ENCODE data around the gene CALD1.

Gene CALD1

GRCh38 chr7:134875867-134876266, 96.4 kb downstream of the CALD1 start:
- no peaks in the 10 kb centered on the region for H3K4me1 Mint-ChIP-seq (ENCODE audit: low read depth in 2 of 2)
- DNase-seq (no peak), ATAC-seq (replicated peaks) (no peak)

GRCh38 chr7:134878746-134879357, 99.4 kb downstream of the CALD1 start:
- ATAC-seq (replicated peaks), result no peak
- H3K27ac Mint-ChIP-seq, result no peak overlapping the region
- H3K36me3 Mint-ChIP-seq (ENCODE audit: insufficient read depth), result no peaks in the 10 kb centered on the region
- H3K4me1 Mint-ChIP-seq (ENCODE audit: low read depth in 2 of 2), result no peaks in the 10 kb centered on the region
- no peak overlapping the region for H3K4me3 Mint-ChIP-seq
- no peak for DNase-seq
- H3K9me3 Mint-ChIP-seq, result no peaks in the 10 kb centered on the region
- H3K27me3 Mint-ChIP-seq, result peaks cover 10 to 19% of the 10 kb centered on the region in 2 donors

More at GRCh38 chr7:134875867-134876266, 96.4 kb downstream of the CALD1 start:
- no peaks in the 10 kb centered on the region for H3K36me3 Mint-ChIP-seq (ENCODE audit: insufficient read depth)
- no peak overlapping the region for H3K4me3 Mint-ChIP-seq
- H3K9me3 Mint-ChIP-seq, result no peaks in the 10 kb centered on the region
- H3K27me3 Mint-ChIP-seq, result peaks cover 20 to 35% of the 10 kb centered on the region in 2 donors
- no peak overlapping the region for H3K27ac Mint-ChIP-seq

GRCh38 chr7:134879815-134880475, 100.5 kb downstream of the CALD1 start:
- H3K27ac Mint-ChIP-seq, result no peak overlapping the region
- H3K9me3 Mint-ChIP-seq, result no peaks in the 10 kb centered on the region

GRCh38 chr7:134882481-134882880, 103.0 kb downstream of the CALD1 start:
- Mint-ChIP-seq H3K27me3 (no peaks in the 10 kb centered on the region), H3K27ac (no peak overlapping the region), H3K36me3 (ENCODE audit: insufficient read depth) (no peaks in the 10 kb centered on the region), H3K9me3 (no peaks in the 10 kb centered on the region), H3K4me3 (no peak overlapping the region), H3K4me1 (ENCODE audit: low read depth in 2 of 2) (no peaks in the 10 kb centered on the region)
- DNase-seq (no peak), ATAC-seq (replicated peaks) (no peak)

More at GRCh38 chr7:134879815-134880475, 100.5 kb downstream of the CALD1 start:
- Mint-ChIP-seq H3K36me3 (ENCODE audit: insufficient read depth) (no peaks in the 10 kb centered on the region), H3K27me3 (peaks cover 10 to 12% of the 10 kb centered on the region in 2 donors), H3K4me3 (no peak overlapping the region), H3K4me1 (ENCODE audit: low read depth in 2 of 2) (no peaks in the 10 kb centered on the region)
- ATAC-seq (replicated peaks), result no peak
- DNase-seq, result no peak

GRCh38 chr7:134885967-134886352, 106.5 kb downstream of the CALD1 start:
- peaks cover 0 to 18% of the 10 kb centered on the region in 2 donors for H3K27me3 Mint-ChIP-seq
- no peak overlapping the region for H3K27ac Mint-ChIP-seq
- DNase-seq, result no peak
- ATAC-seq (replicated peaks), result no peak
- H3K4me3 Mint-ChIP-seq, result no peak overlapping the region
- no peaks in the 10 kb centered on the region for H3K36me3 Mint-ChIP-seq (ENCODE audit: insufficient read depth)
- no peaks in the 10 kb centered on the region for H3K9me3 Mint-ChIP-seq
- H3K4me1 Mint-ChIP-seq (ENCODE audit: low read depth in 2 of 2), result no peaks in the 10 kb centered on the region

GRCh38 chr7:134886353-134887057, 107.1 kb downstream of the CALD1 start:
- H3K4me3 Mint-ChIP-seq, result no peak overlapping the region
- peaks cover 2 to 4% of the 10 kb centered on the region in 2 donors for H3K4me1 Mint-ChIP-seq (ENCODE audit: low read depth in 2 of 2)
- no peaks in the 10 kb centered on the region for H3K9me3 Mint-ChIP-seq
- no peaks in the 10 kb centered on the region for H3K36me3 Mint-ChIP-seq (ENCODE audit: insufficient read depth)
- H3K27me3 Mint-ChIP-seq, result peaks cover 0 to 24% of the 10 kb centered on the region in 2 donors
- no peak overlapping the region for H3K27ac Mint-ChIP-seq
- ATAC-seq (replicated peaks), result no peak
- no peak for DNase-seq

GRCh38 chr7:134887523-134887922, 108.1 kb downstream of the CALD1 start:
- Mint-ChIP-seq H3K4me1 (ENCODE audit: low read depth in 2 of 2) (peaks cover 2 to 4% of the 10 kb centered on the region in 2 donors), H3K4me3 (no peak overlapping the region), H3K36me3 (ENCODE audit: insufficient read depth) (no peaks in the 10 kb centered on the region), H3K27me3 (peaks cover 8 to 30% of the 10 kb centered on the region in 2 donors), H3K27ac (no peak overlapping the region), H3K9me3 (no peaks in the 10 kb centered on the region)
- ATAC-seq (replicated peaks), result no peak
- no peak for DNase-seq

GRCh38 chr7:134888141-134888740, 108.8 kb downstream of the CALD1 start:
- no peak for ATAC-seq (replicated peaks)

GRCh38 chr7:134890246-134891240, 111.1 kb downstream of the CALD1 start:
- H3K4me1 Mint-ChIP-seq (ENCODE audit: low read depth in 2 of 2), result peaks cover 2 to 4% of the 10 kb centered on the region in 2 donors
- H3K36me3 Mint-ChIP-seq (ENCODE audit: insufficient read depth), result no peaks in the 10 kb centered on the region
- H3K9me3 Mint-ChIP-seq, result peaks cover 0 to under 1% of the 10 kb centered on the region in 2 donors
- H3K27me3 Mint-ChIP-seq, result peaks cover 21 to 47% of the 10 kb centered on the region in 2 donors
- no peak overlapping the region for H3K27ac Mint-ChIP-seq
- ATAC-seq (replicated peaks) (no peak), DNase-seq (no peak)
- H3K4me3 Mint-ChIP-seq, result no peak overlapping the region

More at GRCh38 chr7:134888141-134888740, 108.8 kb downstream of the CALD1 start:
- Mint-ChIP-seq H3K9me3 (no peaks in the 10 kb centered on the region), H3K4me3 (no peak overlapping the region), H3K36me3 (ENCODE audit: insufficient read depth) (no peaks in the 10 kb centered on the region), H3K4me1 (ENCODE audit: low read depth in 2 of 2) (peaks cover 2 to 4% of the 10 kb centered on the region in 2 donors), H3K27me3 (peaks cover 15 to 38% of the 10 kb centered on the region in 2 donors), H3K27ac (no peak overlapping the region)
- no peak for DNase-seq

GRCh38 chr7:134891262-134891695, 111.8 kb downstream of the CALD1 start:
- DNase-seq (no peak), ATAC-seq (replicated peaks) (no peak)
- no peak overlapping the region for H3K27ac Mint-ChIP-seq
- H3K36me3 Mint-ChIP-seq (ENCODE audit: insufficient read depth), result no peaks in the 10 kb centered on the region
- H3K4me1 Mint-ChIP-seq (ENCODE audit: low read depth in 2 of 2), result peaks cover 2 to 4% of the 10 kb centered on the region in 2 donors
- peaks cover 4 to 8% of the 10 kb centered on the region in 2 donors for H3K9me3 Mint-ChIP-seq
- H3K27me3 Mint-ChIP-seq, result peaks cover 21 to 47% of the 10 kb centered on the region in 2 donors
- no peak overlapping the region for H3K4me3 Mint-ChIP-seq

GRCh38 chr7:134891696-134892678, 112.6 kb downstream of the CALD1 start:
- Mint-ChIP-seq H3K4me3 (no peak overlapping the region), H3K9me3 (peaks cover 6 to 8% of the 10 kb centered on the region in 2 donors), H3K27me3 (peaks cover 21 to 47% of the 10 kb centered on the region in 2 donors), H3K4me1 (ENCODE audit: low read depth in 2 of 2) (peaks cover 2 to 4% of the 10 kb centered on the region in 2 donors), H3K27ac (no peak overlapping the region), H3K36me3 (ENCODE audit: insufficient read depth) (no peaks in the 10 kb centered on the region)
- DNase-seq (no peak), ATAC-seq (replicated peaks) (no peak)

All from effector memory CD8-positive, alpha-beta T cell (primary cell).